Measurements from ENCODE around the gene CSNK1A1. TPM values are rescaled to one million over a fixed set of nuclear protein-coding genes. Genes with fewer than 3 reads are reported as not detected.
"Not testable (repeated sequence)": the region's sequence is repeated elsewhere in the genome, so short reads cannot be mapped to it uniquely, and the experiment has no call there.

CSNK1A1 gene
- total RNA-seq, 1 donor from 2014 or later = 195 TPM

DNA sequence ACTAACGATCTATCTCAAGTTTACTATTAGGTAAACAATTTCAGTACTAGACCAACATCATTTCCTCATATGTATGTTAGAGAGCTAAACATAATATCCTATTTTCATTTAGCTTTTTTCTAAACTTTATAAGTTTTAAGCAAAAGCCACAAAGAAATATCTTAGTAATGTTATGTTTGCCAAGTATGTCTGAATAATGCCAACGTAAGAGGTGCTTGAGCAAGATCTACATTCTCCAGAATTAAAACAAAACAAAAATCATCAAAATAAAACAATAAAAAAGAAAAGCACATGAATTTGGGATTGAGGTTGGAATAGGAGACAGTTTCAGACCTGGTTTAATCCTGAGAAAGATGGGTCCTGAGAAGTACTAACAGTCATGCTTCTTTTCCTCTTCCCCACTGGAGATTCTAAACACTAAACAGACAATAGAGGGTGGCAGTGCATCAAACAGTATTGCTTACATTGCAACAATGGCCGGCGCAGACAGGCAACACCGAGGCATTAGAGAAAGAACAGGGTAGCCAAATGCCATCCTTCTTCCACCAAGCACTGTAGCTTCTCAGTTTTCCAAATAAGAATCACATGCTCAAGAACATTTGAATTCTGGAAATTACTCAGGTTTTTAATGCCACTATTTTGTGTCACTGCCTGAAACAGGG is 33.6 kb downstream of the CSNK1A1 start:
- Mint-ChIP-seq H3K4me1 (ENCODE audit: low read depth) (peaks cover 66% of the 10 kb centered on the region), H3K27ac (peak overlapping the region; percentile 2), H3K27me3 (ENCODE audit: insufficient read depth) (no peaks in the 10 kb centered on the region), H3K36me3 (ENCODE audit: low read depth) (peaks cover 34% of the 10 kb centered on the region), H3K9me3 (no peaks in the 10 kb centered on the region), H3K4me3 (no peak overlapping the region)
- no peak for DNase-seq (ENCODE audit: low spot score)
- intact Hi-C loops (cut with micrococcal nuclease) = loop anchor here (2.0 to 5.0 kb wide), 3 partner anchors 15 to 100 kb away; partner anchors contain the start of gene CSNK1A1

DNA sequence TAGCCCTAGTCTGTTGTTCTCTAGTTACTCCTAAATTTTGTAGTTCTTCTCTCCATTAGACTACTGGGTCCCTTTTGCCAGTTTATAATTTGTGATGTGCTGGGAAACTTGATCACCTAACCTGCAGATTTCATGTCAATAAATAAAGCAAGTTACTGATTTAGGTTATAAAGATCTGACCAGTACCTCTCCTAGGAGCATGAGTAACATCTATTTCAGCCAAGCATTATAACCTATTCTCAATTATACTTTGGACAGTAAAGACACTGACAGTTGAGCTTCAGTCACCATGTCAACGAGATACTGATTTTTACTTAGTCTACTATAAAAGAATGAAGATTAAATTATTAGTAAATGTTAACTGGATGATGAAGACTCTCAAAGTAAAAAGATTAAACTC is 36.7 kb downstream of the CSNK1A1 start:
- no peak overlapping the region for H3K4me3 Mint-ChIP-seq
- no peak for DNase-seq (ENCODE audit: low spot score)
- H3K4me1 Mint-ChIP-seq (ENCODE audit: low read depth) = peaks cover 51% of the 10 kb centered on the region
- H3K36me3 Mint-ChIP-seq (ENCODE audit: low read depth) = peaks cover 28% of the 10 kb centered on the region
- intact Hi-C loops (cut with micrococcal nuclease) = no loop called here
- H3K9me3 Mint-ChIP-seq = no peaks in the 10 kb centered on the region
- H3K27ac Mint-ChIP-seq = peak overlapping the region; percentile 27
- no peaks in the 10 kb centered on the region for H3K27me3 Mint-ChIP-seq (ENCODE audit: insufficient read depth)

- Mint-ChIP-seq H3K4me1 (ENCODE audit: low read depth) (peaks cover 42% of the 10 kb centered on the region), H3K36me3 (ENCODE audit: low read depth) (peaks cover 24% of the 10 kb centered on the region)
- intact Hi-C loops (cut with micrococcal nuclease); DNase-seq (ENCODE audit: low spot score); H3K4me3 Mint-ChIP-seq; H3K9me3 Mint-ChIP-seq; H3K27me3 Mint-ChIP-seq (ENCODE audit: insufficient read depth); H3K27ac Mint-ChIP-seq: not testable (repeated sequence)
Measured at GRCh38 chr5:149513372-149513947, 37.8 kb downstream of the CSNK1A1 start.

DNA sequence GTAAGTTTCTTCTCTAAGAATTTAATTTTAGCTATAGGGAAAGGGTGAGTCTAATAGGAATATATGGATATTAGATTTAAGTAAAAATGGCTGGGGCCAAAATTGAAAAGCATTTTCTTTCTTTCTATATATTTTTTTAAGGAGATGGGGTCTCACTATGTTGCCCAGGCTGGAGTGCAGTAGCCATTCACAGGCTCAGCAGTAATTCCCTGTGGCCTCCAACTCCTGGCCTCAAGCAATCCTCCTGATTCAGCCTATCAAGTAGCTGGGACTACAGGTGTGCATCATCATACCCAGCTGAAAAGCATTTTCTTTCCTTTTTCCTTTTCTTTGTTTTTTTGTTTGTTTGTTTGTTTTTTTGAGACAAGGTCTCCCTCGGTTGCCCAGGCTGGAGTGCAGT is 41.1 kb downstream of the CSNK1A1 start:
- Mint-ChIP-seq H3K27me3 (ENCODE audit: insufficient read depth) (no peaks in the 10 kb centered on the region), H3K4me3 (no peak overlapping the region), H3K27ac (no peak overlapping the region), H3K36me3 (ENCODE audit: low read depth) (peaks cover 39% of the 10 kb centered on the region), H3K9me3 (no peaks in the 10 kb centered on the region), H3K4me1 (ENCODE audit: low read depth) (peaks cover 24% of the 10 kb centered on the region)
- intact Hi-C loops (cut with micrococcal nuclease) = loop anchor here (2.0 kb wide), 1 partner anchor 13 kb away; no protein-coding TSS in a partner anchor
- no peak for DNase-seq (ENCODE audit: low spot score)

GRCh38 chr5:149504677-149505076 is 46.6 kb downstream of the CSNK1A1 start:
- Mint-ChIP-seq H3K4me3 (no peak overlapping the region), H3K4me1 (ENCODE audit: low read depth) (peaks cover 10% of the 10 kb centered on the region), H3K36me3 (ENCODE audit: low read depth) (peaks cover 36% of the 10 kb centered on the region)

DNA sequence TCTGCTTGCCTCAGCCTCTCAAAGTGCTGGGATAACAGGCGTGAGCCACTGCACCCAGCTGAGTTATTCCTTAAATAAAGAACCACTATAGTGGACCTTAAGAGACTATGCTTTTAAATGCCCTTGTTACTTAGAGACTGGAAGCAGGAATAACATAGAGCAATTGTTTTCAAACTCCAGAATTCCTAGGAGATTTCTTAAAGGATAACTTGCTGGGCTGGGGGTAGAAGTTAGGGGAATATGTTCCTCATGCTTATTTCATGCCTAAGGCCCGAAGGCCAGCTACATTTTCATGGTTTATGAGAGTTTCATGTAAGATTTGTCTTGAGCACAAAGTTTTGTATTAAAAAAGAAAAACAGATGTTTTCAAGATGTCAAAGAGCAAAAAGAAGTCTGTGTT is 48.2 kb downstream of the CSNK1A1 start:
- peaks cover 3% of the 10 kb centered on the region for H3K4me1 Mint-ChIP-seq (ENCODE audit: low read depth)
- DNase-seq (ENCODE audit: low spot score) = no peak
- H3K4me3 Mint-ChIP-seq = no peak overlapping the region
- peaks cover 31% of the 10 kb centered on the region for H3K36me3 Mint-ChIP-seq (ENCODE audit: low read depth)
- H3K27me3 Mint-ChIP-seq (ENCODE audit: insufficient read depth) = no peaks in the 10 kb centered on the region
- intact Hi-C loops (cut with micrococcal nuclease) = loop anchor here (2.0 to 5.0 kb wide), 2 partner anchors 16 to 44 kb away; no protein-coding TSS in a partner anchor
- no peaks in the 10 kb centered on the region for H3K9me3 Mint-ChIP-seq
- H3K27ac Mint-ChIP-seq = no peak overlapping the region

More at GRCh38 chr5:149504677-149505076, 46.6 kb downstream of the CSNK1A1 start:
- intact Hi-C loops (cut with micrococcal nuclease) = loop anchor here (5.0 kb wide), 1 partner anchor 43 kb away; no protein-coding TSS in a partner anchor
- DNase-seq (ENCODE audit: low spot score) = no peak
- Mint-ChIP-seq H3K27ac (no peak overlapping the region), H3K27me3 (ENCODE audit: insufficient read depth) (no peaks in the 10 kb centered on the region), H3K9me3 (no peaks in the 10 kb centered on the region)

- Mint-ChIP-seq H3K4me1 (ENCODE audit: low read depth) (no peaks in the 10 kb centered on the region), H3K4me3 (no peak overlapping the region), H3K9me3 (no peaks in the 10 kb centered on the region), H3K36me3 (ENCODE audit: low read depth) (peaks cover 29% of the 10 kb centered on the region), H3K27me3 (ENCODE audit: insufficient read depth) (no peaks in the 10 kb centered on the region), H3K27ac (no peak overlapping the region)
- intact Hi-C loops (cut with micrococcal nuclease) = loop anchor here (5.0 kb wide), 1 partner anchor 46 kb away; no protein-coding TSS in a partner anchor
- no peak for DNase-seq (ENCODE audit: low spot score)
Measured at GRCh38 chr5:149500922-149501582, 50.2 kb downstream of the CSNK1A1 start.

DNA sequence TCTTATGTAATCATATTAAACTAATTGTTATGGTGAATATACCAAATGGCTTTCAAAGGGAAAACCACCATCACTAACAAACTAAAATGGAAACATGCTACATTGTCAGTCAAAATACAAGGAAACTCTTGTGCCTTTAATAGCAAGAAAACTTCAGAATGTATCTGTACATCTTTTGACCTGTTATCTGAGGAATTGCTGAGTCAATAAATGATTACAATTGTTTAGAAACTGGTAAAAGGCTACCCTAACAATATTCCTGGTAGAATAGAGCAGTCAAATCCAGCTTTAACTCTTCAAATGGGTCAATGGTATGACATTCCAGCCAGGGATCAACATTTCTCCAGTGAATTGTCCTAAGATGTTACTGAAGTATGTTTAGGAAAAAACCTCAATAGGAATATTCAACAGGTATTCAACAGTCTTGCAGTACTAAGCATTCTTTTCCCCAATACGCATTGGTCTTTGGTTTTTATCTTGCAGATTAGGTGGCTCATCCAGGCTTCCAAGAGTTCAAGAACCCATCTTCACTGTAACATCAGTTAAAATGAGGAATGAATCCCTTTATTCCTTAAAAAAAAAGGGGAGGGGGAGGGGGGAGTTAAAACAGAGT is 52.4 kb downstream of the CSNK1A1 start:
- peaks cover 35% of the 10 kb centered on the region for H3K36me3 Mint-ChIP-seq (ENCODE audit: low read depth)
- no peak for DNase-seq (ENCODE audit: low spot score)
- H3K9me3 Mint-ChIP-seq = no peaks in the 10 kb centered on the region
- no peak overlapping the region for H3K27ac Mint-ChIP-seq
- no peaks in the 10 kb centered on the region for H3K4me1 Mint-ChIP-seq (ENCODE audit: low read depth)
- intact Hi-C loops (cut with micrococcal nuclease) = no loop called here
- H3K4me3 Mint-ChIP-seq = no peak overlapping the region
- H3K27me3 Mint-ChIP-seq (ENCODE audit: insufficient read depth) = no peaks in the 10 kb centered on the region

DNA sequence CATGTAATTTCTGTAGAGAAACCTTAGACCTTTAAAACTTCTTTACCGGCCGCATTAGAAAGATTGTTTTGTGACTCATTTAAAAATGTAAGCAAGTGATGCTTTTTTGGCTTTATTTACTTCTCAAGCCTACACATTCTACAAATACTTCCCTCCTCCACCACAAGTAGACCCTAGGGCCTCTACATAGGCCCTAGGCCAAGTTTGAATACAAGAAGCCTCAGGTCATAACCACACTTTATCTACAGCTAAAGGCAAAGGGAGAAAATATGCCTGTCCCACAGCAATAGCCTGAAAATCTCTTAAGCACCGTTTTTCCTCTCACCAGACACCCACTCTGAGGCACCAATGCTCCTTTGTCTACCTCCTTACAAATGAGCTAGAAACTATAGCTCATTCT is 53.9 kb downstream of the CSNK1A1 start:
- no peak for DNase-seq (ENCODE audit: low spot score)
- Mint-ChIP-seq H3K27ac (no peak overlapping the region), H3K9me3 (no peaks in the 10 kb centered on the region), H3K4me1 (ENCODE audit: low read depth) (no peaks in the 10 kb centered on the region), H3K4me3 (no peak overlapping the region), H3K36me3 (ENCODE audit: low read depth) (peaks cover 44% of the 10 kb centered on the region), H3K27me3 (ENCODE audit: insufficient read depth) (no peaks in the 10 kb centered on the region)
- intact Hi-C loops (cut with micrococcal nuclease) = loop anchor here (2.0 kb wide), 1 partner anchor 13 kb away; no protein-coding TSS in a partner anchor

GRCh38 chr5:149496917-149497316 is 54.3 kb downstream of the CSNK1A1 start:
- Mint-ChIP-seq H3K36me3 (ENCODE audit: low read depth) (peaks cover 44% of the 10 kb centered on the region), H3K9me3 (no peaks in the 10 kb centered on the region), H3K27ac (no peak overlapping the region), H3K4me3 (no peak overlapping the region), H3K4me1 (ENCODE audit: low read depth) (no peaks in the 10 kb centered on the region), H3K27me3 (ENCODE audit: insufficient read depth) (no peaks in the 10 kb centered on the region)
- intact Hi-C loops (cut with micrococcal nuclease) = loop anchor here (2.0 kb wide), 1 partner anchor 14 kb away; no protein-coding TSS in a partner anchor
- no peak for DNase-seq (ENCODE audit: low spot score)

DNA sequence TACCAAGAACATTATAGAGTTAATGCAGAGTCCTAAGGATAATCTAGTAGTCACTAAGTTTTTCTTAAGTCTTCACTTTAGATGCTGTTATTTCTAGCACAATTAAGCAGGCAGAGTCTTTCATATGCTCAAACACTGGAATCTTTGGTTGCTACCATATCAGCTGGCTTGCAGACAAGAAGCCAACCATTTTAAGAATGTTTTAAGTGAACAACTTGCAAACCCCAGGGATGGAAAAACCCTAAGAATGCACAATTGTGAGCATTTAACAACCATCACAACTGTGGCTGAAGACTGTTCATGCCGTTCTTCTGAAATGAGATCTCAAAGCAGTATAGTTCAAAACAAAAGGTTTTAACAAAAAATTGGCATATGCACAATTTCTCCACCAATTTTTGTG is 55.1 kb downstream of the CSNK1A1 start:
- no peak overlapping the region for H3K27ac Mint-ChIP-seq
- no peaks in the 10 kb centered on the region for H3K9me3 Mint-ChIP-seq
- H3K36me3 Mint-ChIP-seq (ENCODE audit: low read depth) = peaks cover 44% of the 10 kb centered on the region
- H3K27me3 Mint-ChIP-seq (ENCODE audit: insufficient read depth) = no peaks in the 10 kb centered on the region
- intact Hi-C loops (cut with micrococcal nuclease) = loop anchor here (2.0 kb wide), 1 partner anchor 15 kb away; no protein-coding TSS in a partner anchor
- no peaks in the 10 kb centered on the region for H3K4me1 Mint-ChIP-seq (ENCODE audit: low read depth)
- no peak overlapping the region for H3K4me3 Mint-ChIP-seq
- no peak for DNase-seq (ENCODE audit: low spot score)

- H3K4me1 Mint-ChIP-seq (ENCODE audit: low read depth) = no peaks in the 10 kb centered on the region
- no peaks in the 10 kb centered on the region for H3K9me3 Mint-ChIP-seq
- H3K27me3 Mint-ChIP-seq (ENCODE audit: insufficient read depth) = no peaks in the 10 kb centered on the region
- H3K36me3 Mint-ChIP-seq (ENCODE audit: low read depth) = peaks cover 40% of the 10 kb centered on the region
- H3K27ac Mint-ChIP-seq = no peak overlapping the region
- intact Hi-C loops (cut with micrococcal nuclease) = loop anchor here (2.0 kb wide), 1 partner anchor 15 kb away; no protein-coding TSS in a partner anchor
- no peak for DNase-seq (ENCODE audit: low spot score)
- H3K4me3 Mint-ChIP-seq = no peak overlapping the region
Measured at GRCh38 chr5:149495673-149496072, 55.6 kb downstream of the CSNK1A1 start.

All from activated T-helper 1 cell treated with anti-CD3 and anti-CD28 coated beads, Interleukin-12 subunit alpha, Interleukin-12 subunit beta, Interleukin-2, Interleukin-4 antibody, amounts not matched to agents 30 ng/mL and 10 ng/mL and 1 ng/mL, durations not matched to agents 14 hours and 24 hours and 36 hours (primary cell).